H1 (cell line): ENCODE data around the gene TSEN54. TPM values are rescaled to one million over a fixed set of nuclear protein-coding genes. Genes with fewer than 3 reads are reported as not detected.

ENCODE experiments used
- CTCF ChIA-PET: fragments of 300-600 bp; sonication (Branson Sonifier 250); formaldehyde crosslinking; loops from one replicate; lab custom pipeline; 2021; ENCODE audit not compliant: partially characterized antibody; lab: Charles Lee
- POLR2A ChIA-PET: fragments of 300-600 bp; sonication (Branson Sonifier 250); formaldehyde crosslinking; loops from one replicate; lab custom pipeline; 2021; ENCODE audit warnings: inconsistent platforms; ENCODE audit not compliant: partially characterized antibody; lab: Charles Lee
- DNase-seq, 2 experiments: peaks; one replicate each; pipeline versions ENCODE4 v3.0.0 to v3.0.0-alpha.2; 2010 to 2022; ENCODE audit warnings: low spot score in 2 of 2, low read depth in 1 of 2, mixed read lengths in 1 of 2
- FAIRE-seq: peaks from 2 replicates; lab custom pipeline; 2011; peaks lifted over from hg19 to GRCh38; lab: Jason Lieb, UNC
- H2AFZ ChIP-seq: 2 replicates; pipeline ENCODE4 v1.8.1; 2012; ENCODE audit warnings: low read length, inconsistent platforms
- H2AK5ac ChIP-seq: 2 replicates; pipeline ENCODE4 v1.6.1; 2013; ENCODE audit warnings: low read depth, low read length
- H2BK120ac ChIP-seq: replicated peaks from 2 replicates; pipeline ENCODE3; 2013; ENCODE audit warnings: low read depth, low read length, inconsistent platforms
- H2BK12ac ChIP-seq: 2 replicates; pipeline ENCODE4 v1.6.1; 2013; ENCODE audit warnings: low read depth, low read length
- H2BK15ac ChIP-seq: 2 replicates; pipeline ENCODE4 v1.6.1; 2013; ENCODE audit warnings: low read length
- H2BK20ac ChIP-seq: 2 replicates; pipeline ENCODE4 v1.6.1; 2013; ENCODE audit warnings: low read length
- H2BK5ac ChIP-seq: 2 replicates; pipeline ENCODE4 v1.6.1; 2013; ENCODE audit warnings: low read depth, low read length
- H3K14ac ChIP-seq: 2 replicates; pipeline ENCODE4 v1.6.1; 2013; ENCODE audit warnings: inconsistent platforms; ENCODE audit not compliant: insufficient read length
- H3K18ac ChIP-seq: 2 replicates; pipeline ENCODE4 v1.6.1; 2013; ENCODE audit warnings: low read length; ENCODE audit errors: extremely low read depth
- H3K23ac ChIP-seq: 2 replicates; pipeline ENCODE4 v1.6.1; 2013; ENCODE audit warnings: inconsistent platforms; ENCODE audit not compliant: insufficient read length
- H3K23me2 ChIP-seq: 2 replicates; pipeline ENCODE4 v1.6.1; 2013; ENCODE audit warnings: low read depth, low read length
- H3K27ac ChIP-seq: 2 replicates; pipeline ENCODE4 v1.6.1; 2011; ENCODE audit warnings: low read depth, low read length, inconsistent platforms
- H3K27me3 ChIP-seq, 4 experiments: replicated peaks in 1 of 4; 1 replicate in 1 of 4; 2 replicates in 3 of 4; pipeline versions ENCODE4 v1.6.1 to v1.8.1; 2011 to 2013; ENCODE audit warnings: low read length in 3 of 4, mild to moderate bottlenecking in 3 of 4, inconsistent platforms in 2 of 4, mixed read lengths in 2 of 4, moderate library complexity in 1 of 4; ENCODE audit not compliant: control insufficient read depth in 3 of 4, insufficient read depth in 3 of 4; ENCODE audit errors: extremely low read depth in 1 of 4
- H3K36me3 ChIP-seq, 4 experiments: 2 replicates each; pipeline versions ENCODE4 v1.6.1 to v1.8.1; 2011 to 2013; ENCODE audit warnings: mild to moderate bottlenecking in 4 of 4, low read length in 3 of 4, moderate library complexity in 2 of 4, control low read depth in 1 of 4, inconsistent platforms in 1 of 4; ENCODE audit not compliant: insufficient read depth in 4 of 4, control insufficient read depth in 2 of 4
- H3K4ac ChIP-seq: replicated peaks from 2 replicates; pipeline ENCODE3; 2013; ENCODE audit warnings: low read length, low read depth, mixed read lengths, inconsistent platforms; ENCODE audit not compliant: insufficient read length
- H3K4me1 ChIP-seq, 4 experiments: replicated peaks in 1 of 4; 1 replicate in 1 of 4; 2 replicates in 3 of 4; pipeline versions ENCODE4 v1.6.1 to v1.8.1; 2011 to 2013; ENCODE audit warnings: low read length in 3 of 4, inconsistent platforms in 2 of 4, mixed read lengths in 1 of 4; ENCODE audit not compliant: insufficient read depth in 4 of 4, control insufficient read depth in 3 of 4
- H3K4me2 ChIP-seq, 2 experiments: 2 replicates each; pipeline versions ENCODE4 v1.6.1 to v1.8.1; 2011 to 2013; ENCODE audit warnings: low read depth in 2 of 2, low read length in 2 of 2, control low read depth in 1 of 2, inconsistent platforms in 1 of 2, mild to moderate bottlenecking in 1 of 2; ENCODE audit not compliant: insufficient read depth in 1 of 2
- H3K4me3 ChIP-seq, 4 experiments: fragments of 200-600, 300-600 bp in 1 of 4; sonication (generic), shearing (Covaris generic), sonication (Bioruptor Twin) in 1 of 4; 2 replicates each; pipeline versions ENCODE4 v1.5.1 to v1.8.1; 2011 to 2016; ENCODE audit warnings: low read length in 4 of 4, low read depth in 3 of 4, control low read depth in 2 of 4, inconsistent platforms in 2 of 4, mild to moderate bottlenecking in 2 of 4, mixed read lengths in 1 of 4, moderate library complexity in 1 of 4; ENCODE audit not compliant: insufficient read depth in 2 of 4; ENCODE audit errors: extremely low read depth in 1 of 4
- H3K56ac ChIP-seq: replicated peaks from 2 replicates; pipeline ENCODE3; 2013; ENCODE audit warnings: low read depth, mild to moderate bottlenecking, mixed read lengths, low read length, inconsistent platforms; ENCODE audit not compliant: insufficient read length
- H3K79me1 ChIP-seq: 2 replicates; pipeline ENCODE4 v1.6.1; 2013; ENCODE audit warnings: low read depth, low read length, control low read depth
- H3K79me2 ChIP-seq, 2 experiments: 2 replicates each; pipeline versions ENCODE4 v1.6.1 to v1.8.1; 2012 to 2013; ENCODE audit warnings: low read length in 2 of 2, mild to moderate bottlenecking in 2 of 2, inconsistent platforms in 1 of 2; ENCODE audit not compliant: insufficient read depth in 2 of 2, control insufficient read depth in 1 of 2
- H3K9ac ChIP-seq, 4 experiments: replicated peaks in 1 of 4; 1 replicate in 1 of 4; 2 replicates in 3 of 4; pipeline versions ENCODE4 v1.6.1 to v1.8.1; 2011 to 2013; ENCODE audit warnings: low read depth in 3 of 4, low read length in 3 of 4, control low read depth in 2 of 4, mild to moderate bottlenecking in 2 of 4, moderate library complexity in 2 of 4, inconsistent platforms in 1 of 4; ENCODE audit errors: extremely low read depth in 1 of 4
- H3K9me3 ChIP-seq, 2 experiments: 2 replicates each; pipeline versions ENCODE4 v1.6.1 to v1.8.1; 2012 to 2013; ENCODE audit warnings: mild to moderate bottlenecking in 2 of 2, moderate library complexity in 2 of 2, control low read depth in 1 of 2, inconsistent platforms in 1 of 2, low read depth in 1 of 2, low read length in 1 of 2, mixed read lengths in 1 of 2; ENCODE audit not compliant: insufficient read depth in 2 of 2
- H4K20me1 ChIP-seq, 2 experiments: replicated peaks in 1 of 2; 2 replicates each; pipeline versions ENCODE3 to v1.8.1; 2011 to 2013; ENCODE audit warnings: inconsistent platforms in 2 of 2, low read length in 2 of 2, mild to moderate bottlenecking in 1 of 2; ENCODE audit not compliant: insufficient read depth in 2 of 2, control insufficient read depth in 1 of 2
- H4K5ac ChIP-seq: 2 replicates; pipeline ENCODE4 v1.6.1; 2013; ENCODE audit warnings: low read length, low read depth, mixed read lengths, inconsistent platforms; ENCODE audit not compliant: insufficient read length
- H4K8ac ChIP-seq: 2 replicates; pipeline ENCODE4 v1.8.0; 2013; ENCODE audit warnings: mild to moderate bottlenecking, moderate library complexity, low read length, inconsistent platforms; ENCODE audit not compliant: insufficient read depth; ENCODE audit errors: extremely low read depth
- H4K91ac ChIP-seq: replicated peaks from 2 replicates; pipeline ENCODE3; 2013; ENCODE audit warnings: low read length, mixed read lengths, inconsistent platforms; ENCODE audit not compliant: insufficient read length
- E2F6 ChIP-seq: IDR thresholded peaks from 2 replicates; pipeline ENCODE4 v1.6.1; 2012; ENCODE audit warnings: inconsistent platforms
- HDAC2 ChIP-seq, 2 experiments: fragments of 300-600 bp in 1 of 2; sonication (generic) in 1 of 2; IDR thresholded peaks; 2 replicates each; pipeline ENCODE4 v1.6.1; 2011 to 2012; ENCODE audit warnings: low read depth in 2 of 2, low read length in 2 of 2, mild to moderate bottlenecking in 2 of 2, moderate library complexity in 2 of 2, borderline replicate concordance in 1 of 2, inconsistent platforms in 1 of 2
- MAX ChIP-seq: IDR thresholded peaks from 2 replicates; pipeline ENCODE4 v1.6.1; 2012; ENCODE audit warnings: inconsistent platforms
- WGBS, 2 experiments: shearing (Covaris generic) in 1 of 2; methylation state at CpG; one replicate each; pipeline versions ENCODE4 v1.1.6 to v1.1.7; 2013 to 2015; ENCODE audit warnings: low lambda C conversion rate in 2 of 2, mixed read lengths in 2 of 2, inconsistent platforms in 1 of 2, low coverage in 1 of 2, missing lambda C conversion rate in 1 of 2; ENCODE audit not compliant: insufficient replicate concordance in 2 of 2, insufficient coverage in 1 of 2, insufficient read length in 1 of 2; ENCODE audit errors: extremely low coverage in 1 of 2, missing lambda C conversion rate in 1 of 2; 5-methylcytosine and 5-hydroxymethylcytosine counted together
- polyA plus RNA-seq, 7 experiments: library from polyadenylated mRNA; depleted of rRNA in 3 of 7; stranded (reverse) in 5 of 7; unstranded in 2 of 7; fragments of >200 nt in 5 of 7; fragments of 200-250 nt in 2 of 7; gene quantifications; 1 replicate in 5 of 7; 2 replicates in 1 of 7; 4 replicates in 1 of 7; pipeline versions ENCODE4 v1.2.1 to v1.2.3, GENCODE V29; 2011 to 2013; ENCODE audit warnings: missing spikeins in 2 of 7, mixed read lengths in 2 of 7
- total RNA-seq: library from RNA; stranded (reverse); fragmentation: NEBNext Ultra II Directional; extraction: Animal tissue kit (Norgen Biotek cat#: 25700); gene quantifications from 2 replicates; pipeline ENCODE4 v1.2.1, GENCODE V29; 2021

Gene TSEN54
- total and polyA plus RNA-seq, 2 of the 8 experiments (the other 6 are each of a cell fraction or from before 2014, with no cell fraction given): 43.6 to 60.3 TPM

GRCh38 chr17:75490953-75491649, 25.2 kb upstream of the TSEN54 start:
- Histone ChIP-seq H3K9ac (no peak overlapping the region; a peak in 1 of 7 replicates), H2BK15ac (no peak overlapping the region), H4K8ac (no peak overlapping the region), H2AK5ac (no peak overlapping the region), H3K9me3 (no peaks in the 10 kb centered on the region), H2BK12ac (no peak overlapping the region), H4K20me1 (peaks cover 0 to 12% of the 10 kb centered on the region in 2 experiments), H3K4ac (no peak overlapping the region), H4K91ac (no peak overlapping the region), H2BK20ac (no peak overlapping the region), H3K27ac (no peak overlapping the region), H3K36me3 (peaks cover 0 to 6% (median 4%) of the 10 kb centered on the region in 4 experiments; a peak in 4 of 8 replicates), H2BK120ac (no peak overlapping the region), H3K23ac (no peak overlapping the region), H2AFZ (no peak overlapping the region), H3K23me2 (no peaks in the 10 kb centered on the region), H2BK5ac (no peak overlapping the region), H3K79me1 (no peaks in the 10 kb centered on the region; the same call in 1 of the 2 replicates), H3K18ac (no peak overlapping the region), H3K4me1 (no peaks in the 10 kb centered on the region; a peak in 1 of 7 replicates), H3K4me2 (no peak overlapping the region), H3K56ac (no peak overlapping the region), H3K79me2 (no peaks in the 10 kb centered on the region), H3K27me3 (no peaks in the 10 kb centered on the region), H3K14ac (no peak overlapping the region), H3K4me3 (no peak overlapping the region), H4K5ac (no peak overlapping the region)
- TF ChIP-seq HDAC2 (IDR thresholded peaks at IDR 0.05; ENCODE audit: borderline replicate concordance in 1 of 2, low read depth in 2 of 2, low read length in 2 of 2) (no peak), E2F6 (no peak), MAX (no peak)
- FAIRE-seq (no peak), DNase-seq (no peak)
- CTCF ChIA-PET: interaction anchor here (1.0 to 1.8 kb wide), 2 partner anchors 12 to 64 kb away, joined by 5 to 9 read pairs; no protein-coding TSS in a partner anchor
- POLR2A ChIA-PET: interaction anchor here (1.5 kb wide), 1 partner anchor 12 kb away, joined by 4 read pairs; no protein-coding TSS in a partner anchor
- 91% methylated on average over 19 of the region's 19 CpGs; no CpG with 5 or more reads in 1 of the 2 experiments for whole genome bisulfite sequencing, 2 experiments
